GM23248 (cell line): ENCODE measurements around the gene UBTD1. TPM values are rescaled to one million over a fixed set of nuclear protein-coding genes. Genes with fewer than 3 reads are reported as not detected.

Source experiments
- DNase-seq: peaks from one replicate; pipeline ENCODE4 v3.0.0-alpha.2; 2015
- H2AFZ ChIP-seq: fragments of 200-600 bp; sonication (generic); 2 replicates; pipeline ENCODE4 v1.6.1; 2016; ENCODE audit warnings: antibody characterized with exemption
- H3F3A ChIP-seq: fragments of 200-600 bp; sonication (generic); 2 replicates; pipeline ENCODE4 v1.6.1; 2016; ENCODE audit warnings: mild to moderate bottlenecking, antibody characterized with exemption, mixed run types; ENCODE audit not compliant: insufficient read depth
- H3K27ac ChIP-seq: fragments of 200-600 bp; sonication (generic); 2 replicates; pipeline ENCODE4 v1.5.1; 2016; ENCODE audit warnings: mild to moderate bottlenecking
- H3K27me3 ChIP-seq: fragments of 200-600 bp; sonication (generic); replicated peaks from 2 replicates; pipeline ENCODE4 v1.6.1; 2016; ENCODE audit warnings: mild to moderate bottlenecking; ENCODE audit not compliant: insufficient read depth
- H3K36me3 ChIP-seq: fragments of 200-600 bp; sonication (generic); 2 replicates; pipeline ENCODE4 v1.6.1; 2016; ENCODE audit warnings: low read depth, mild to moderate bottlenecking
- H3K4me1 ChIP-seq: fragments of 200-600 bp; sonication (generic); 2 replicates; pipeline ENCODE4 v1.6.1; 2016; ENCODE audit warnings: mild to moderate bottlenecking; ENCODE audit not compliant: insufficient read depth
- H3K4me2 ChIP-seq: fragments of 200-600 bp; sonication (generic); one replicate; pipeline ENCODE4 v1.6.1; 2016; ENCODE audit warnings: mild to moderate bottlenecking; ENCODE audit not compliant: unreplicated experiment
- H3K4me3 ChIP-seq: fragments of 200-600 bp; sonication (generic); 2 replicates; pipeline ENCODE4 v1.5.1; 2016; ENCODE audit warnings: mild to moderate bottlenecking
- H3K79me2 ChIP-seq: fragments of 200-600 bp; sonication (generic); 2 replicates; pipeline ENCODE4 v1.6.1; 2016; ENCODE audit warnings: mild to moderate bottlenecking; ENCODE audit not compliant: insufficient read depth
- H3K9ac ChIP-seq: fragments of 200-600 bp; sonication (generic); 2 replicates; pipeline ENCODE4 v1.6.1; 2016; ENCODE audit warnings: mild to moderate bottlenecking
- H3K9me2 ChIP-seq: fragments of 200-600 bp; sonication (generic); 2 replicates; pipeline ENCODE4 v1.6.1; 2016; ENCODE audit warnings: mixed run types, mild to moderate bottlenecking, moderate library complexity; ENCODE audit not compliant: insufficient read depth
- H3K9me3 ChIP-seq: fragments of 200-600 bp; sonication (generic); one replicate; pipeline ENCODE4 v1.6.1; 2017; ENCODE audit warnings: low read depth
- H4K20me1 ChIP-seq: fragments of 200-600 bp; sonication (generic); 2 replicates; pipeline ENCODE4 v1.6.0; 2016; ENCODE audit not compliant: insufficient read depth
- EZH2 ChIP-seq: fragments of 200-600 bp; sonication (generic); IDR thresholded peaks from 2 replicates; pipeline ENCODE4 v1.6.1; 2018; ENCODE audit warnings: antibody characterized with exemption, mild to moderate bottlenecking; ENCODE audit not compliant: insufficient read depth, poor library complexity, severe bottlenecking
- EZH2phosphoT487 ChIP-seq: fragments of 200-600 bp; sonication (generic); IDR thresholded peaks from 2 replicates; pipeline ENCODE4 v1.6.1; 2018; ENCODE audit warnings: antibody characterized with exemption, moderate library complexity, mild to moderate bottlenecking, low read depth; ENCODE audit not compliant: insufficient read depth
- WGBS, 2 experiments: methylation state at CpG; one replicate each; pipeline ENCODE4 v1.1.6; 2015 to 2017; ENCODE audit warnings: low lambda C conversion rate in 2 of 2, low coverage in 1 of 2; ENCODE audit errors: missing lambda C conversion rate in 2 of 2; 5-methylcytosine and 5-hydroxymethylcytosine counted together
- in situ Hi-C: fragments of 300-500 bp; cut with MboI; formaldehyde crosslinking; loops from 2 replicates; pipeline ENCODE4 v1.15.0; 2020
- polyA plus RNA-seq: library from polyadenylated mRNA; unstranded; fragments of >200 nt; fragmentation: Nextera tagmentation; extraction: Ambion mirVana; gene quantifications from 2 replicates; pipeline ENCODE4 v1.2.1, GENCODE V29; 2016
- total RNA-seq: library from RNA; depleted of rRNA; stranded (reverse); fragments of >200 nt; shearing (Covaris generic); gene quantifications from 2 replicates; pipeline ENCODE4 v1.2.3, GENCODE V29; 2014

The UBTD1 gene
- total and polyA plus RNA-seq, 2 experiments from 2014 or later: 20.8 to 27.2 TPM

- no peaks in the 10 kb centered on the region for H3K27me3 ChIP-seq
These were observed 38.8 kb upstream of the UBTD1 start for GRCh38 chr10:97459933-97460332.

GRCh38 chr10:97462309-97462708 lies 36.4 kb upstream of the UBTD1 start:
- peaks cover 3% of the 10 kb centered on the region; the same call in 1 of the 2 replicates for H3K79me2 ChIP-seq
- TF ChIP-seq EZH2 (no peak), EZH2phosphoT487 (no peak)
- peaks cover 79% of the 10 kb centered on the region for H3F3A ChIP-seq
- no peak overlapping the region for H3K9ac ChIP-seq
- H4K20me1 ChIP-seq: 0 out of 2 replicates have a peak, but pooled peaks cover 4% of the 10 kb centered on the region
- H3K4me2 ChIP-seq: no peak overlapping the region
- in situ Hi-C loops: no loop called here
- WGBS, 2 experiments: 76 to 78% methylated on average over 2 of the region's 2 CpGs
- no peaks in the 10 kb centered on the region for H3K9me3 ChIP-seq
- H3K4me1 ChIP-seq: peaks cover 8% of the 10 kb centered on the region; the same call in 1 of the 2 replicates
- H3K9me2 ChIP-seq: no peaks in the 10 kb centered on the region
- no peak overlapping the region for H3K4me3 ChIP-seq
- no peak for DNase-seq
- H2AFZ ChIP-seq: no peak overlapping the region
- no peaks in the 10 kb centered on the region for H3K27me3 ChIP-seq
- H3K36me3 ChIP-seq: peaks cover 55% of the 10 kb centered on the region
- H3K27ac ChIP-seq: no peak overlapping the region

More at GRCh38 chr10:97459933-97460332, 38.8 kb upstream of the UBTD1 start:
- Histone ChIP-seq H3K9me2 (no peaks in the 10 kb centered on the region), H3K9me3 (no peaks in the 10 kb centered on the region), H4K20me1 (0 out of 2 replicates have a peak, but pooled peaks cover 4% of the 10 kb centered on the region), H3F3A (peaks cover 67% of the 10 kb centered on the region), H3K79me2 (peaks cover 10% of the 10 kb centered on the region), H3K4me2 (no peak overlapping the region), H3K27ac (no peak overlapping the region), H3K9ac (no peak overlapping the region), H2AFZ (no peak overlapping the region), H3K4me3 (no peak overlapping the region), H3K36me3 (peaks cover 57% of the 10 kb centered on the region), H3K4me1 (peaks cover 8% of the 10 kb centered on the region; the same call in 1 of the 2 replicates)
- TF ChIP-seq EZH2phosphoT487 (no peak), EZH2 (no peak)
- DNase-seq: no peak
- in situ Hi-C loops: no loop called here
- 68 to 70% methylated on average over 7 of the region's 7 CpGs for WGBS, 2 experiments

- Histone ChIP-seq H3K9me2 (no peaks in the 10 kb centered on the region), H3K36me3 (peaks cover 57% of the 10 kb centered on the region; the same call in 1 of the 2 replicates), H3F3A (peaks cover 83% of the 10 kb centered on the region), H3K9ac (no peak overlapping the region), H3K27me3 (no peaks in the 10 kb centered on the region), H2AFZ (no peak overlapping the region), H3K27ac (peak overlapping the region; percentile 52), H3K9me3 (no peaks in the 10 kb centered on the region), H3K4me2 (no peak overlapping the region), H3K4me1 (peaks cover 8% of the 10 kb centered on the region; the same call in 1 of the 2 replicates), H3K79me2 (peaks cover 3% of the 10 kb centered on the region), H3K4me3 (no peak overlapping the region), H4K20me1 (0 out of 2 replicates have a peak, but pooled peaks cover 4% of the 10 kb centered on the region)
- 77 to 78% methylated on average over 4 of the region's 4 CpGs for WGBS, 2 experiments
- DNase-seq: peak; percentile 79
- in situ Hi-C loops: no loop called here
- TF ChIP-seq EZH2 (no peak), EZH2phosphoT487 (no peak)
These were observed 35.2 kb upstream of the UBTD1 start for GRCh38 chr10:97463363-97464132.

- peaks cover 80% of the 10 kb centered on the region for H3F3A ChIP-seq
- no peaks in the 10 kb centered on the region for H3K9me2 ChIP-seq
- H3K4me1 ChIP-seq: peaks cover 8% of the 10 kb centered on the region; the same call in 1 of the 2 replicates
- H3K9ac ChIP-seq: peak overlapping the region; percentile 13; the same call in 1 of the 2 replicates
- H3K36me3 ChIP-seq: peaks cover 56% of the 10 kb centered on the region
- no peaks in the 10 kb centered on the region for H3K27me3 ChIP-seq
- H3K9me3 ChIP-seq: no peaks in the 10 kb centered on the region
- in situ Hi-C loops: no loop called here
- H3K4me3 ChIP-seq: no peak overlapping the region
- H3K4me2 ChIP-seq: no peak overlapping the region
- 43 to 46% methylated on average over 1 of the region's 1 CpG for WGBS, 2 experiments
- no peak for DNase-seq
- no peak overlapping the region for H2AFZ ChIP-seq
- peak overlapping the region; percentile 52 for H3K27ac ChIP-seq
- H4K20me1 ChIP-seq: 0 out of 2 replicates have a peak, but pooled peaks cover 4% of the 10 kb centered on the region
- H3K79me2 ChIP-seq: peaks cover 3% of the 10 kb centered on the region
- TF ChIP-seq EZH2: no peak
- no peak for TF ChIP-seq EZH2phosphoT487
These were observed 34.5 kb upstream of the UBTD1 start for GRCh38 chr10:97464226-97464625.
